Measurements from ENCODE around the gene GCK.

GCK gene

GRCh38 chr7:44220358-44221112, 31.3 kb upstream of the GCK start:
- Histone ChIP-seq H3K4me3 (ENCODE audit: insufficient read depth, low read length, poor library complexity, severe bottlenecking) (no peak overlapping the region), H3K9me2 (replicated peaks; ENCODE audit: insufficient read depth, low read length) (no peaks in the 10 kb centered on the region), H3K9ac (ENCODE audit: low read length) (no peak overlapping the region), H2AFZ (ENCODE audit: low read depth, low read length, severe bottlenecking) (no peak overlapping the region), H4K20me1 (ENCODE audit: low read depth, low read length) (no peaks in the 10 kb centered on the region), H3K4me2 (ENCODE audit: low read depth, low read length, poor library complexity, severe bottlenecking) (no peak overlapping the region), H3K27ac (ENCODE audit: low read depth, low read length) (no peak overlapping the region), H3K36me3 (ENCODE audit: low read length) (no peaks in the 10 kb centered on the region), H3F3A (ENCODE audit: insufficient read depth) (no peaks in the 10 kb centered on the region), H3K9me3 (ENCODE audit: insufficient read depth, low read length) (no peaks in the 10 kb centered on the region), H3K79me2 (ENCODE audit: insufficient read depth, low read length) (no peaks in the 10 kb centered on the region), H3K27me3 (ENCODE audit: low read length) (no peaks in the 10 kb centered on the region)
- TF ChIP-seq EZH2phosphoT487 (conservative IDR thresholded peaks at IDR 0.05; ENCODE audit: low read length): no peak
- no peak for TF ChIP-seq CTCF (IDR thresholded peaks at IDR 0.05; ENCODE audit: insufficient read depth, low read length, poor library complexity, severe bottlenecking)

GRCh38 chr7:44220046-44220357, 30.8 kb upstream of the GCK start:
- Histone ChIP-seq H3K27ac (ENCODE audit: low read depth, low read length) (no peak overlapping the region), H4K20me1 (ENCODE audit: low read depth, low read length) (no peaks in the 10 kb centered on the region), H3K9me2 (replicated peaks; ENCODE audit: insufficient read depth, low read length) (no peaks in the 10 kb centered on the region), H3K9ac (ENCODE audit: low read length) (no peak overlapping the region), H3K27me3 (ENCODE audit: low read length) (no peaks in the 10 kb centered on the region), H2AFZ (ENCODE audit: low read depth, low read length, severe bottlenecking) (no peak overlapping the region), H3K4me3 (ENCODE audit: insufficient read depth, low read length, poor library complexity, severe bottlenecking) (no peak overlapping the region), H3K4me2 (ENCODE audit: low read depth, low read length, poor library complexity, severe bottlenecking) (no peak overlapping the region), H3F3A (ENCODE audit: insufficient read depth) (no peaks in the 10 kb centered on the region), H3K36me3 (ENCODE audit: low read length) (no peaks in the 10 kb centered on the region), H3K9me3 (ENCODE audit: insufficient read depth, low read length) (no peaks in the 10 kb centered on the region), H3K79me2 (ENCODE audit: insufficient read depth, low read length) (no peaks in the 10 kb centered on the region)
- TF ChIP-seq CTCF (IDR thresholded peaks at IDR 0.05; ENCODE audit: insufficient read depth, low read length, poor library complexity, severe bottlenecking) (no peak), EZH2phosphoT487 (conservative IDR thresholded peaks at IDR 0.05; ENCODE audit: low read length) (no peak)

GRCh38 chr7:44219371-44220045, 30.3 kb upstream of the GCK start:
- H3F3A ChIP-seq (ENCODE audit: insufficient read depth): no peaks in the 10 kb centered on the region
- H3K9ac ChIP-seq (ENCODE audit: low read length): no peak overlapping the region
- no peaks in the 10 kb centered on the region for H4K20me1 ChIP-seq (ENCODE audit: low read depth, low read length)
- H3K4me2 ChIP-seq (ENCODE audit: low read depth, low read length, poor library complexity, severe bottlenecking): no peak overlapping the region
- H3K27me3 ChIP-seq (ENCODE audit: low read length): no peaks in the 10 kb centered on the region
- no peaks in the 10 kb centered on the region for H3K36me3 ChIP-seq (ENCODE audit: low read length)
- no peak overlapping the region for H2AFZ ChIP-seq (ENCODE audit: low read depth, low read length, severe bottlenecking)
- TF ChIP-seq CTCF (IDR thresholded peaks at IDR 0.05; ENCODE audit: insufficient read depth, low read length, poor library complexity, severe bottlenecking) (no peak), EZH2phosphoT487 (conservative IDR thresholded peaks at IDR 0.05; ENCODE audit: low read length) (no peak)
- H3K27ac ChIP-seq (ENCODE audit: low read depth, low read length): no peak overlapping the region
- no peak overlapping the region for H3K4me3 ChIP-seq (ENCODE audit: insufficient read depth, low read length, poor library complexity, severe bottlenecking)
- H3K79me2 ChIP-seq (ENCODE audit: insufficient read depth, low read length): no peaks in the 10 kb centered on the region
- no peaks in the 10 kb centered on the region for H3K9me2 ChIP-seq (replicated peaks; ENCODE audit: insufficient read depth, low read length)
- H3K9me3 ChIP-seq (ENCODE audit: insufficient read depth, low read length): no peaks in the 10 kb centered on the region
